Fibroblast of pulmonary artery (primary cell): ENCODE results near the gene BANP.
"Not testable (repeated sequence)": the region's sequence is repeated elsewhere in the genome, so short reads cannot be mapped to it uniquely, and the experiment has no call there.

Experiments
- DNase-seq: peaks from one replicate; pipeline ENCODE4 v3.0.0-alpha.2; 2010; ENCODE audit warnings: low read depth
- H3K4me3 ChIP-seq: replicated peaks from 2 replicates; pipeline ENCODE4 v1.5.1; 2011; ENCODE audit warnings: low read depth, mild to moderate bottlenecking, control low read depth, low read length, moderate library complexity
- CTCF ChIP-seq: IDR thresholded peaks from 2 replicates; pipeline ENCODE4 v1.5.1; 2011; ENCODE audit warnings: mild to moderate bottlenecking, control low read depth, low read length, inconsistent platforms; ENCODE audit errors: missing control alignments

Gene BANP

GRCh38 chr16:87931504-87931903 is 19.7 kb upstream of the BANP start:
- peak; percentile 92 for DNase-seq
- no peak for TF ChIP-seq CTCF
- H3K4me3 ChIP-seq: no peak overlapping the region

GRCh38 chr16:87932475-87933139 is 18.6 kb upstream of the BANP start:
- H3K4me3 ChIP-seq, DNase-seq: not testable (repeated sequence)

GRCh38 chr16:87933140-87933495 is 18.1 kb upstream of the BANP start:
- DNase-seq: no peak
- H3K4me3 ChIP-seq: no peak overlapping the region
- TF ChIP-seq CTCF: no peak

- H3K4me3 ChIP-seq, DNase-seq: not testable (repeated sequence)
These were observed 16.3 kb upstream of the BANP start for GRCh38 chr16:87934752-87935425.

- H3K4me3 ChIP-seq: not testable (repeated sequence)
These were observed 15.2 kb upstream of the BANP start for GRCh38 chr16:87936016-87936374.

GRCh38 chr16:87936375-87937230 is 14.6 kb upstream of the BANP start, which contains the start of gene CA5A:
Gene CA5A (minus strand): TSS chr16:87936529. CDS start chr16:87936450, 79 bp downstream.
- H3K4me3 ChIP-seq: no peak within 1 kb of the TSS
- no peak for TF ChIP-seq CTCF
- no peak for DNase-seq

More at GRCh38 chr16:87936016-87936374, 15.2 kb upstream of the BANP start:
- DNase-seq: not testable (repeated sequence)

- not testable (repeated sequence) for DNase-seq, H3K4me3 ChIP-seq
These were observed 14.0 kb upstream of the BANP start for GRCh38 chr16:87937231-87937542.

GRCh38 chr16:87938412-87938949 is 12.8 kb upstream of the BANP start:
- TF ChIP-seq CTCF: no peak
- H3K4me3 ChIP-seq: no peak overlapping the region
- DNase-seq: no peak
